Measurements from ENCODE around the gene WIPF2. TPM values are rescaled to one million over a fixed set of nuclear protein-coding genes. Genes with fewer than 3 reads are reported as not detected.
A peak's percentile ranks its signal among the peaks of the same experiment; 100 is the strongest.

WIPF2 gene
- total and polyA plus RNA-seq, 2 donors: 10.4 to 12.0 TPM

DNA sequence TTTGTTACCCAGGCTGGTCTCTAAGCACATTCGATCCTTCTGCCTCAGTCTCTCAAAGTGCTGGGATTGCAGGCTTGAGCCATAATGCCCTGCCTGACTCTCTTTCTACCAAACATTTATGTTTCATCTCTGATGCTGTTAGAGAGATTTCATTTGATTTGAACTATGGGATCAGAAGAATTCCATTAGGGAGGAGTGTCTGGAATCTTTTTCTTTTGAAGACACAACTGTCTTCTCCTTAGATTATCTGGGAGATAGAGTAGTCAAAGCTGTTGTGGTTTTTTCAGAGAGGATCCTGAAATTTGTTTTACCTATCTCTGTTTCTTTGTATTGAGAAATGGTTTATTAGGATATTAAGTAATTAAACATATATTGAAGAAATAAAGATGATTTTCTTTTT, 29.4 kb downstream of the WIPF2 start:
- 93% methylated on average over 1 of the region's 1 CpG for WGBS
- DNase-seq (ENCODE audit: extremely low spot score): no peak
- H3K4me1 ChIP-seq (ENCODE audit: insufficient read depth): no peaks in the 10 kb centered on the region
- no peak overlapping the region for H3K27ac ChIP-seq (ENCODE audit: low read depth)
- H3K36me3 ChIP-seq (ENCODE audit: insufficient read depth): no peaks in the 10 kb centered on the region
- no peak overlapping the region for H3K4me3 ChIP-seq (ENCODE audit: low read depth, low read length)

DNA sequence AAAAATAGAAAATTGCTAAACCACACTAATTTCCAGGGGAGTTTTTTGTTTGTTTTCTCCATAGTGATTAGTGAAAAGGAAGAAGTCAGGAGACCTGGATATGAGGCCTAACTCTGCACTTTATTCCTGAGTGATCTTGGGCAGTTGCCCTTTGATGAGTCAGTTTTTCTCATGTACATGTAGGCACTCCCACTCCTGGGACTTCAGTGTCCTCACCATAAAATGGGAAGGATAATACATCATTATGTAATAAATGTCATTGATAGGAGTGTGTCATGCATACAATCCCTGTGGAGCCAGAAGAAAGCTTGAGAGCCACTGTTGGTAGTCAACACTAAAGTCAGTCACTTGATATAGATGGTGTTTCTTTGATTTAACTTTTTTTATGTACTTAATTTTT, 32.5 kb downstream of the WIPF2 start:
- H3K27ac ChIP-seq (ENCODE audit: low read depth): no peak overlapping the region
- H3K4me1 ChIP-seq (ENCODE audit: insufficient read depth): no peaks in the 10 kb centered on the region
- no peaks in the 10 kb centered on the region for H3K36me3 ChIP-seq (ENCODE audit: insufficient read depth)
- DNase-seq (ENCODE audit: extremely low spot score): no peak
- no peak overlapping the region for H3K4me3 ChIP-seq (ENCODE audit: low read depth, low read length)

DNA sequence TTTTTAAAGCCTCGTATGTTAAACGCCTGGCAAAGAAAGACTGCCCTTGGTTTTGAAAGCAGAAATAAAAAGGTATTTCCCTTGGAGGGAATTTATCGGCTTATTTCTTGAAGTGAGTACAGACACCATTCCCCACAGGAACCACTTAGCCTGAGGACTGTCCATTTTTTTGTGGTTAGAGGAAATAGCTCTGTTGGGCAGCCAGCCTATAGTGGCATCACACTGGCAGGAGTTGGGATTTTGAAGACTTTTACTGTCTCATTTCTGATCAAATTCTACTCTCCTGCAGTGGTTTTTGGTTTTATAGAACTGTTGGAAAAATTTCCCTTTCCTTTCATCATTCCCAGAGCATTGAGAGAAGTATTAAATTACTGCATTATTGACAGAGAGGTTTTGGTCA, 34.5 kb downstream of the WIPF2 start:
- no peaks in the 10 kb centered on the region for H3K4me1 ChIP-seq (ENCODE audit: insufficient read depth)
- H3K4me3 ChIP-seq (ENCODE audit: low read depth, low read length): no peak overlapping the region
- H3K27ac ChIP-seq (ENCODE audit: low read depth): no peak overlapping the region
- peaks cover 5% of the 10 kb centered on the region for H3K36me3 ChIP-seq (ENCODE audit: insufficient read depth)
- 94% methylated on average over 3 of the region's 3 CpGs for WGBS
- DNase-seq (ENCODE audit: extremely low spot score): no peak

DNA sequence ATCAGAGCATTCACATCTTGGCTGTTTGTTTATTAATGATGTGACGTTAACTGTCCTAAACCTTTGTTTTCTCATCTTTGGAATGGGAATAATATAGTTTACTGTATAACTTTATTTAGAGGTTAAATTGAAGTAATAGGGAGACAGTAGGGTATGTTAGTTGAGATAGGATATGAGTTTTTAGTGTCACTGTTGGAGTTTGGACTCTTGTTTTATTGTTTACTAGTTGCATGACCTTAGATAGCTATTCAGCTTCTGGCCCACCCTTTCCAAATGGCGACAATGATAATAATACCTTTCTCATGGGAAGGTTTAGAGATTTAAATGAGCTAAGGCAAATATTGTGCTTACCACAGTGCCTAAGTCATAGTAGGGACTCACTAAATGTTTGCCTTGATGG, 40.4 kb downstream of the WIPF2 start:
- no peak for DNase-seq (ENCODE audit: extremely low spot score)
- H3K27ac ChIP-seq (ENCODE audit: low read depth): no peak overlapping the region
- 92% methylated on average over 2 of the region's 2 CpGs for WGBS
- H3K4me3 ChIP-seq (ENCODE audit: low read depth, low read length): no peak overlapping the region
- H3K4me1 ChIP-seq (ENCODE audit: insufficient read depth): no peaks in the 10 kb centered on the region
- peaks cover 9% of the 10 kb centered on the region for H3K36me3 ChIP-seq (ENCODE audit: insufficient read depth)

DNA sequence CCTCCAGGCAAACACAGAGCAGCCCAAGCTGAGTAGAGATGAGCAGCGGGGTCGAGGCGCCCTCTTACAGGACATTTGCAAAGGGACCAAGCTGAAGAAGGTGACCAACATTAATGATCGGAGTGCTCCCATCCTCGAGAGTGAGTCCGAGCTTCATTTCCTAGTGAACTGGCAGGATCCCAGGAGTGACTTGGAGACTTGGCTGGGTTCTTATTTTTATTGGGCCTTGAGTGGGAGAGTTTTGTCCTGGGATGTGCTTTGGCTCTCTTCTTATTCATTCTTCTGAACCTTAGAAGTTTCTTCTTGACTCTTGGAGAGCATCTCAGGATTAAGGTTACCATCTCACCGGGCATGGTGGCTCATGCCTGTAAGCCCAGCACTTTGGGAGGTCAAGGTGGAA, 41.4 kb downstream of the WIPF2 start:
- no peaks in the 10 kb centered on the region for H3K4me1 ChIP-seq (ENCODE audit: insufficient read depth)
- H3K27ac ChIP-seq (ENCODE audit: low read depth): no peak overlapping the region
- WGBS: 88% methylated on average over 7 of the region's 7 CpGs
- no peak overlapping the region for H3K4me3 ChIP-seq (ENCODE audit: low read depth, low read length)
- no peak for DNase-seq (ENCODE audit: extremely low spot score)
- H3K36me3 ChIP-seq (ENCODE audit: insufficient read depth): peaks cover 12% of the 10 kb centered on the region

DNA sequence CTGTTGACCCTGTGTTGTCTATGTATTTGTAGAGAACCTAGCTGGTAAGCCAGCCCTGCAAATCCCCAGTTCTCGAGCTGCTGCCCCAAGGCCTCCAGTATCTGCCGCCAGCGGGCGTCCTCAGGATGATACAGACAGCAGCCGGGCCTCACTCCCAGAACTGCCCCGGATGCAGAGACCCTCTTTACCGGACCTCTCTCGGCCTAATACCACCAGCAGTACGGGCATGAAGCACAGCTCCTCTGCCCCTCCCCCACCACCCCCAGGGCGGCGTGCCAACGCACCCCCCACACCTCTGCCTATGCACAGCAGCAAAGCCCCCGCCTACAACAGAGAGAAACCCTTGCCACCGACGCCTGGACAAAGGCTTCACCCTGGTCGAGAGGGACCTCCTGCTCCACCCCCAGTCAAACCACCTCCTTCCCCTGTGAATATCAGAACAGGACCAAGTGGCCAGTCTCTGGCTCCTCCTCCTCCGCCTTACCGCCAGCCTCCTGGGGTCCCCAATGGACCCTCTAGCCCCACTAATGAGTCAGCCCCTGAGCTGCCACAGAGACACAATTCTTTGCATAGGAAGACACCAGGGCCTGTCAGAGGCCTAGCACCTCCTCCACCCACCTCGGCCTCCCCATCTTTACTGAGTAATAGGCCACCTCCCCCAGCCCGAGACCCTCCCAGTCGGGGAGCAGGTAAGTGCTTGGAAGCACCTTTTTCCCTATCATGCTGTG, 45.5 kb downstream of the WIPF2 start:
- no peak overlapping the region for H3K27ac ChIP-seq (ENCODE audit: low read depth)
- WGBS: 82% methylated on average over 21 of the region's 21 CpGs
- H3K36me3 ChIP-seq (ENCODE audit: insufficient read depth): peaks cover 9% of the 10 kb centered on the region
- DNase-seq (ENCODE audit: extremely low spot score): no peak
- H3K4me1 ChIP-seq (ENCODE audit: insufficient read depth): no peaks in the 10 kb centered on the region
- no peak overlapping the region for H3K4me3 ChIP-seq (ENCODE audit: low read depth, low read length)

DNA sequence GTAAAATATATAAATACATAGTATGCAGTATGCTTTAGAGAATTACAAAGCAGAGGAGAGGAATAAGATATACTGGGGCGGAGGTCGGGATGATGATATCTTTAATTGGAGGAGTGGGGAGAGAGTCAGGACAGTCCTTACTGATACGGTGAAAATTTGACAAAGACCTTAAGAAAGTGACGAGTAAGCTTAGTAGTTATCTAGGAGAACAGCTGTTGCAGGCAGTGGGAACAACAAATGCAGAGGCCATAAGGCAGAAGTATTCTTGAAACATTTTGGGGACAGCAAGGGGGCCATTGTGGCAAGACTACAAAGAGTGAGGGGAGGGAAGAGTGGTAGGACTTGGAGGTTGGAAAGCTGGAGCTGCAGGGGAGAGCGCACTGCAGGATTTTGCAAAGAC, 46.2 kb downstream of the WIPF2 start:
- DNase-seq (ENCODE audit: extremely low spot score): no peak
- Histone ChIP-seq H3K4me1 (ENCODE audit: insufficient read depth) (no peaks in the 10 kb centered on the region), H3K27ac (ENCODE audit: low read depth) (no peak overlapping the region), H3K4me3 (ENCODE audit: low read depth, low read length) (no peak overlapping the region), H3K36me3 (ENCODE audit: insufficient read depth) (peaks cover 8% of the 10 kb centered on the region)
- 87% methylated on average over 5 of the region's 5 CpGs for WGBS

DNA sequence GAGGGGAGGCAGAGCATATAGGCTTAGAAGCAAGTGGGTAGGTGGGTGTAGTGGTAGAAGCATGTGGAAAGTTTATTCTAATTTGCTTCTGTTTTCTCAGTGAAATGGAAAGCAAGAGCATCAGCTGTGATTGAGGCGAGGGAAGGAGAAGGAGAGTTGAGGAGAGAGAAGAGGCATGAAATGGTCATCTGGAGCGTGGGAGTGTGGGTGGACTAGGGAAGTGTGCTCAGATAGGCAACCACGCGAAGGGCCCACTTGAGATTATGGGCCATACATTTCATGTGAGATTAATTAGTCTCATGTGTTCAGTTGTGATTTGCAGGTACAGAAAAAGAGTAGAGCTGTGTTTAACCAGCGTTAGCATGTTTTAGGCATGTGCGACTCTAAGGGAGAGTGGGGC, 47.8 kb downstream of the WIPF2 start:
- Histone ChIP-seq H3K27ac (ENCODE audit: low read depth) (no peak overlapping the region), H3K4me1 (ENCODE audit: insufficient read depth) (no peaks in the 10 kb centered on the region), H3K36me3 (ENCODE audit: insufficient read depth) (peaks cover 6% of the 10 kb centered on the region), H3K4me3 (ENCODE audit: low read depth, low read length) (no peak overlapping the region)
- 94% methylated on average over 6 of the region's 6 CpGs for WGBS
- no peak for DNase-seq (ENCODE audit: extremely low spot score)

DNA sequence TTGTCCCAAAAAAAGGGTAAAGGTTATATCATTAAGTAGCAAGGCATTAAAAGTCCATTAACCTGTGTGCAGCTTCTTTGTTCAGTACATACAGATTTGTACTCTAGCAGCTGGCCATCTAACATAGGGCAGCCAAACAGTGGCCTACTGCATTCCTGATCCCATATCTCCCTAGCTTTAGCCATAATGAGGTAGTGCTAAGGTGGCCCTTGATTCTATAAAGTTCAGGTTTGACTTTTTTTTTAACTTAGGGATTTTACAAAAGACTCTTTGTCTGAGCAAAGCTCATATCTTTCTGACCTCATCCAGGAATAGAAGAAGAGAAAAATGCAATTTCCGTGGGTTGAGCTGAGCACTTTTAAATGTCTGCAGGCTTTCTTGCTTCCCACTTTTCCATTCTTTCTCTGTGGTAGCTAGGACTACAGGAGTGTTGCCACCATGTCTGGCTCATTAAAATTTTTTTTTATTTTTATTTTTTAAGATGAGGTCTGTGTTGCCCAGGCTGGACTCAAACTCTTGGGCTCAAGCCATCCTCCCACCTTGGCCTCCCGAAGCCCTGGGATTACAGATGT, 49.1 kb downstream of the WIPF2 start:
- no peaks in the 10 kb centered on the region for H3K4me1 ChIP-seq (ENCODE audit: insufficient read depth)
- H3K27ac ChIP-seq (ENCODE audit: low read depth): no peak overlapping the region
- 84% methylated on average over 2 of the region's 2 CpGs for WGBS
- H3K36me3 ChIP-seq (ENCODE audit: insufficient read depth): peaks cover 8% of the 10 kb centered on the region
- DNase-seq (ENCODE audit: extremely low spot score): no peak
- no peak overlapping the region for H3K4me3 ChIP-seq (ENCODE audit: low read depth, low read length)

DNA sequence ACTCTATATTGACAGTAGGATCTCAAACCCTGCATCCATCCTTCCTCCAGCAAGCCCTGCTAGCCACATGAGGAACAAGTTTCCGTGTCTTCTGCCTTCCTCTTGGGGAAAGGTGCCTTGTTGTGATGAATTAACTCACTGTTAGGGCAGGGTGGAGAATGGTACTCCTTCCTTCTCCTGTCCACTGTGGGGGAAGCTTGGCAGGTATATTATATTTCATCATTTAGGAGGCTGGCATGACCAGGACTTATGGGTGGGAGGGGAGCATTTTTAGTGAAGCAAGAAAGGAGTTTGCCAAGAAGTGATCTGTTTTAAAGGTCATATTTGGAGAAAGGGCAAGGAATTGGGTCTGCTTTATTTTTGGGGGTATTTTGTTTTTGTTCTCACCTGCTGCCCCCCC, 59.3 kb downstream of the WIPF2 start:
- H3K4me1 ChIP-seq (ENCODE audit: insufficient read depth): no peaks in the 10 kb centered on the region
- H3K4me3 ChIP-seq (ENCODE audit: low read depth, low read length): no peak overlapping the region
- H3K27ac ChIP-seq (ENCODE audit: low read depth): no peak overlapping the region
- 86% methylated on average over 1 of the region's 1 CpG for WGBS
- DNase-seq (ENCODE audit: extremely low spot score): no peak
- peaks cover 3% of the 10 kb centered on the region for H3K36me3 ChIP-seq (ENCODE audit: insufficient read depth)

DNA sequence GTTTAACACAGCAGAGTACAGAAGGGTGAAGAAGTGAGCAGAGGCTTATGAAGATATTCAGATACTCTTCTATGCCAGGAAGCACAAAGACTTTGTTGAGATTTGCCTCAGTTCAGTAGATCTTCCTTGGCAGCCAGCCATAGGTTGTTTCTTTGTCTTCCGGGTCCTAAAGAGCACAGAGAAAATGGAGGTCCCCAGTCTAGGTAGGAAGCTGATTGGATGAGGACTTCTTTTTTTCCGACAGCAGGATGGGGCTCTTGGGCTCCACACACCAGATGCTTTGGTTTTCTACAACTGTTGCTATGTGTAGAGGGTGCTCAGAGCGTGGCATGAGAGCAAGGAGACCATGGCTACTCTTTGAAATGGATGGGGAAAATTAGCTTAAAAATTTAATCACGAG, 60.3 kb downstream of the WIPF2 start:
- Histone ChIP-seq H3K27ac (ENCODE audit: low read depth) (no peak overlapping the region), H3K4me1 (ENCODE audit: insufficient read depth) (no peaks in the 10 kb centered on the region), H3K4me3 (ENCODE audit: low read depth, low read length) (no peak overlapping the region), H3K36me3 (ENCODE audit: insufficient read depth) (peaks cover 3% of the 10 kb centered on the region)
- 81% methylated on average over 4 of the region's 4 CpGs for WGBS
- no peak for DNase-seq (ENCODE audit: extremely low spot score)

DNA sequence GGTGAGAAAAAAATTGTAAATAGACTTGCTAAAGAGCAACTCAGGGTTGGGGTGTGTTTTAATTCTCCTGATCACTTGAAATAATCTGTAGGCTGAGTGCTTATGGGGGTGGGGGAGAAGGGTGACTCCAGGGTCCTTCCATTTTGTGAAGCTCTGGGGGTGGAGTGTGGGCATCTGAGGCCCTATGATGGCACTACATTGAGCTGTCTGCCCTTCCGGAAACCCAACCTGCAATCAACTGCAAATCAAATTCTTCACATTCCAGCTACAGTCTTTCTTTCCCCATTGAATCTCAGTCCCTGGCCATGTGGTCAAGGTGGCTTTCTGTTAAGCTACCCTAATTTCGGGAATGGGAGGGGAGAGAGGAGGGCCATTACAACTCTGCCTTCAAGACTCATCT, 62.6 kb downstream of the WIPF2 start:
- WGBS: 79% methylated on average over 2 of the region's 2 CpGs
- DNase-seq (ENCODE audit: extremely low spot score): no peak
- Histone ChIP-seq H3K27ac (ENCODE audit: low read depth) (no peak overlapping the region), H3K36me3 (ENCODE audit: insufficient read depth) (peaks cover 3% of the 10 kb centered on the region), H3K4me3 (ENCODE audit: low read depth, low read length) (no peak overlapping the region), H3K4me1 (ENCODE audit: insufficient read depth) (no peaks in the 10 kb centered on the region)

DNA sequence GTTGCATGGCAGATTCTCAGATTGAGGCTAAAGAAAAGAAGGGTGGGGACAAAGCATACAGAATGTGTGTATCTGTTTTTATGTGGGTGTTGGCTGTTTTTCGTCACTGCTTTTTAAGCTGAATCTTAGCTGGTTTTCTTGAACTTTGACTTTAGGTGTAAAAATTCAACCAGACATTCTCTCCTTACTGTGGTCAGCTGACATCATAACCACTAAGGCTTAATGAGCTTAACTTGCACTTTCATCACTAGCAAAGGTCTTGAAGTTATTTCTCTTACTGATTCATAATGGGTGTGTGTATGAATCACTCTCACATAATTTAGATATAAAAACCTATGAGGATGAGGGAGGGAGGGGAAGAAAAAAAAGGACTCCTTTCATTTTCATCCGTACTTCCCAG, 64.6 kb downstream of the WIPF2 start:
- DNase-seq (ENCODE audit: extremely low spot score): no peak
- H3K27ac ChIP-seq (ENCODE audit: low read depth): peak overlapping the region; percentile 63
- H3K4me3 ChIP-seq (ENCODE audit: low read depth, low read length): no peak overlapping the region
- no peaks in the 10 kb centered on the region for H3K4me1 ChIP-seq (ENCODE audit: insufficient read depth)
- WGBS: 57% methylated on average over 2 of the region's 2 CpGs
- H3K36me3 ChIP-seq (ENCODE audit: insufficient read depth): peaks cover 2% of the 10 kb centered on the region

DNA sequence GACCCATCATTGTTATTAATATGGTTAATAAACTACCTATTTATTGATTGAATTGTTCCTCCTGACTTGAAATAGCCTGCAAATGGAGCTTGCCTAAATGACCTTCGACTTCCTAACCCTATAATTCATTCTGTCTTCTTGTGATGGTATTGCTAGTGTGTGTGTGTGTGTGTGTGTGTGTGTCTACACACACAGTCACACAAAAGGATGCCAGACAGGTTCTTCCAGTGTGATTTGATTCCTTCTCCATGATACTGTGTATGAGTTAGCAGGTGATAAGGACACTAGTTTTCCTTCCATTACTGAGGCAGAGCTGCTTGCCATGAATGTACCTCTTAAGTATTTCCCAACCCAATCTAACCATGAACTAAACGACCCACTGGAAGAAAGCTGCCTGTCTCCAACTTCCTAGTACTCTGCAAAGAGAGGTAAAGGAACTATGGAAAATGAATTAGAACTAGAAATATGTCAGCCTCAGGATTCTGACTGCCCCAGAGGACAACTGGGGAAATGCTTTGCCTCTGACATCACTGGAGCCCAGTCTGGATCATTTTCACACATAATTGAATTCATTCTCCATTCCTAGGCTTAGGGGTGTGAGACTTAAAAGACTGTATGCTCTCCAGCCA, 65.1 kb downstream of the WIPF2 start:
- no peaks in the 10 kb centered on the region for H3K4me1 ChIP-seq (ENCODE audit: insufficient read depth)
- peak; percentile 65 for DNase-seq (ENCODE audit: extremely low spot score)
- no peak overlapping the region for H3K4me3 ChIP-seq (ENCODE audit: low read depth, low read length)
- peaks cover under 1% of the 10 kb centered on the region for H3K36me3 ChIP-seq (ENCODE audit: insufficient read depth)
- 55% methylated on average over 2 of the region's 2 CpGs for WGBS
- H3K27ac ChIP-seq (ENCODE audit: low read depth): peak overlapping the region; percentile 52

Measured in urinary bladder (tissue), 4 donors.